RCC 7860 (cell line): ENCODE data around the gene ESYT1.

Experiments used
- DNase-seq: peaks from one replicate; pipeline ENCODE4 v3.0.0-alpha.2; 2015; ENCODE audit warnings: low spot score
- FAIRE-seq: peaks from 2 replicates; lab custom pipeline; 2012; peaks lifted over from hg19 to GRCh38; lab: Jason Lieb, UNC

ESYT1 gene

DNA sequence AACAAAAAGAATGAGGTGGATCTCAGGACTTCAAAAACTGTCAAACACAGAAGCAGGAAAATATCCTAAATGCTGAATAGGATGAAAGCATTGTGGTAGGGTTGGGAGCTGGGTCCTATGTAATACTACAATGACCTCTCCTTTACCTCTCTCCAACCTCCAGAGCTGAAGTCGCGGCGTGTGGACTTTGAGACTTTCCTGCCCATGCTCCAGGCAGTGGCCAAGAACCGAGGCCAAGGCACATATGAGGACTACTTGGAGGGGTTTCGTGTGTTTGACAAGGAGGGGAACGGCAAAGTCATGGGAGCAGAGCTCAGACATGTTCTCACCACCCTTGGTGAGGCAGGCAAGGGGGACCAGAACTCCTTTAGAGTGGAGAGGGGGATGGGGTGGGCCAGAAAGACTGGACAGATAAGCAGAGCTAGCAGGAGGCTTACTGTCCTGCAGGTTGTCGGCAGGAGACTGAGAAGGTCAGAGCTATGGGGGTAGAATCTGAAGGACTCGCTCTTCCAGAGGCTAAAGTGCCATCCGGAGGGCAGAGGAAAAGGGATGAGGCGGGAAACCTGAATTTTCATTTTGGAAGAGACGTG is 27.3 kb downstream of the ESYT1 start:
- FAIRE-seq (no peak), DNase-seq (no peak)

- peak; percentile 57 for DNase-seq
- peak; percentile 11 for FAIRE-seq
These were observed 28.6 kb downstream of the ESYT1 start for GRCh38 chr12:56156464-56157200.

- FAIRE-seq (peak; percentile 17), DNase-seq (peak; percentile 75)
These were observed 29.3 kb downstream of the ESYT1 start for GRCh38 chr12:56157201-56158028.

DNA sequence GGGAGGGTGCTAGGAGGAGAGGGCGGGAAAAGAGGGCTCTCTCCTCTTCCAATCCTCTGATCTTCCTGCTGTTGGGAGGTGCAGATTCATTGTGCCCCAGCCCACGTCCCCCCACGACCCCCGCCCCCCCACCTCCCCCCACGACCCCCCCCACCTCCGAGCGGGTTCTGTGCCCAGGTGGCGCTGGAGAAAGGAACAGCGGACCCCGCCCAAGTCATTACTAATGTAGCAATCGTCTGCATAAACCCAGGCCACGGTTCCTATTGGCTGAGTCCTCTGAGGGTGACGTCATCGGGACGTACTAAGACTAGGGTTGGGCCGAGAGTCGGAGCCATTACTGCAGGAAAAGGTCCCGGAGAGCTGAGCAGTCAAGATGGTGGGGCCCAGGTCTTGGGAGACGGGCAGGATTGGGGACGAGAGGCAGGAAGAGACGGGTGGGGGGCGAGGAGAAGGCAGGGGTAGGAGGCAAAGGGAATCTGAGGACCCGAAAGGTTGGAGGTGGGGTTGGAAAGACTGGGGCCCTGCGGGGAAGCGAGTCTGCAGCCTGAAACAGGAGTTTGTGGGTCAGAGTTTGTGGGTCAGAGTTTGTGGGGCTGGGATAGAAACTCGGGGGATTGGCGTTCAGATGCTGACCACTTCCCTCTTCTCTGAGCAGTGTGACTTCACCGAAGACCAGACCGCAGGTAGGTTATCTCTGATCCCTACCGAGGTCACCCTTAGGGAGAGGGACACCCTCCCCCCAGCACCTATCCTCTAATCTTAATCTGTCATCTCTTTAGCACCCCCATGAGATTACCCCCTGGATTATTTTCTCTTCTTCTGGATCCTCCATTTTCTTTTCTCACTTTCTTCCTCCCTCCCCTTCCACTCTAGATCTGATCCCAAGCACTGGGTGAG is 30.2 kb downstream of the ESYT1 start, which contains the start of gene MYL6:
TSS of gene MYL6 (plus strand) at position 331 of the 897 bp plus-strand sequence. CDS start at position 374, 43 bp downstream.
- DNase-seq: peak; percentile 95

DNA sequence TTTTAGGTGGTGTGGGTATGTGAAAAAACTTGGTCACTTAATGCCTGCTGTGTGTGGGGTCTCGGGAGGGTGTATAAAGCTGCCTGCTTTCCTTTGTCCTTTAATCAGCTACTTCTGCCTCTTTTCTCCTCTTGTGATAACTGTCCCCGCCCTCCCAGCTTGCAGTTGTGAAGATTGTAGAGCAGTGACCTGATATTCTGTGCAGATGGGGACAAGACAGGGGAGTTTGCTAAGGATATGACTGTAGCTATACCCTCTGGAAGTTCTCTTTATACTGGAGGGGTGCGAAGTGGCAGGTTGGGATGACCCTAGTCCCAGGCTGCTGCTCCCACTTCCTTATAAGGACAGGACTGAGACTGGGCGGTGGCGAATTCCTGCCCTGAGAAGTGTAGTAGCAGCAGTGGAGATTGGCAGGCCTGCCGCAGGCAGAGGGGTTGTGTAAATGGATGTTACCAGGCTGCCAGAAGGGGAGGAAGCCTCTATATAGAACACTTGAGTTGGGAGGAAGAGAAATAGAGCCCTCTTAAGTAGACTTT is 30.9 kb downstream of the ESYT1 start:
- FAIRE-seq: no peak
- DNase-seq: peak; percentile 49

More for the DNA sequence above, 30.2 kb downstream of the ESYT1 start, which contains the start of gene MYL6:
- FAIRE-seq: no peak

- FAIRE-seq (no peak), DNase-seq (no peak)
These were observed 31.6 kb downstream of the ESYT1 start for GRCh38 chr12:56159482-56160192.

GRCh38 chr12:56160193-56160763 is 32.2 kb downstream of the ESYT1 start:
- DNase-seq (no peak), FAIRE-seq (no peak)

DNA sequence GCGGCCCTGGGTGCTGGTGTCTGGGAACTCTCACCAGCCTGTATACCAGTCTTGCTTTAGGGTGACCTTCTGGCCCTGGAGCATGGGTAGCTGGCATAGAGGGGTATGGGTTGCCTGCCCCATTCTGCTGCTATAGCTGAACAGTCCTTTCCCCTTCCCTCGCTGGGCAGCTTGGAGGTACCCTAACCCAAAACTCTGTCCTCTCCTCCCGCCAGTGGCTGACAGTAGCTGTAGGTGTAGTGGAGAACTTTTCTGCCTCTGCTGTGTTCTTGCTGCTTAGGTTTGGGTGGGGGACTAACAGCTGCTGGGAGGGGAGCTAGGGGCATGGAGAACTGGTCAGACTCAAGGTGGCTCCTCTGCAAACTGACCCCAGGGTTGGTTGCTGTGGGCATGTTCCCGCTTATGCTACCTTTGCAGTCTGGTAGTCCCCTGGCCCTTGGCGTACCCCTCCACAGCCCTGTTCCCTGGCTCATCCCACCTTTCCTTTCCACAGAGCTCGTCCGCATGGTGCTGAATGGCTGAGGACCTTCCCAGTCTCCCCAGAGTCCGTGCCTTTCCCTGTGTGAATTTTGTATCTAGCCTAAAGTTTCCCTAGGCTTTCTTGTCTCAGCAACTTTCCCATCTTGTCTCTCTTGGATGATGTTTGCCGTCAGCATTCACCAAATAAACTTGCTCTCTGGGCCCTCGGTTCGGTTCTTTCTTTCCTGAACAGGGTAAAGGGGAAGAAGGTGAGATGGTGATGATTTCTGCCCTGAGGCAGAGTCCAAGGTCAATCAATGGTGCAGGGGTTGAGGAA is 33.0 kb downstream of the ESYT1 start:
- DNase-seq (no peak), FAIRE-seq (no peak)

DNA sequence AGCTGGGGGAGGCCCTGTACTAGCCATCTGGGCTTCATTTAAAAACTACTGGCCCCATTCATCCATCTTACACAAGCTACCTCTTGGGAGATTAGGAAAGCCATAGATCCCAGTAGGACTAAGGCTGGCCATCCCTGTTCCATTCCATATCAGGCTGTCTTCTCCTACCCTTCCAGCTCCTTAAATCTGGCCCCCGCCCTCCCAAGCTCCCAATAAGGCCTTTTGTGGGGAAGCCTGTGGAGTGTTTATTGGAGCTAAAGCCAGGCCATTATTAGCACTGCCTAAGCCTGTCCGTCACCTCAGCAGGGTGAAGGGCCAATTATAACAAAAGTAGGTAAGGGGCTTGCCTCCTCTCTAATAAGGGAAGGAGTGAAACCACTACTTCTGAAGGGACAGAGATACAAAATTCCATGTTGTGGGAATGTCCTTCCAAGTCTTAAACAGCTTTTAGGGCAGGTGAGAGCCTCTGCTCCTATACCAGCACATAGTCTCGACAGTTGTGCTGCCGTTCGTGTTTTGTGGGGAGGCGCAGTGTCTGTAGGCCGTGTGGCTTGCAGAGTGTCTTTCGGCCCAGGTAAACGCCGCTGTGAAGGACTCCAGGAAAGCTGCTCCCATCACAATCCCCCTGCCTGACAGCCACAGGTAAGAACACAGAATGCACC is 33.8 kb downstream of the ESYT1 start:
- FAIRE-seq: no peak
- DNase-seq: no peak

- FAIRE-seq (no peak), DNase-seq (no peak)
These were observed 34.6 kb downstream of the ESYT1 start for GRCh38 chr12:56162468-56163290.

GRCh38 chr12:56163533-56164344 is 35.7 kb downstream of the ESYT1 start:
- FAIRE-seq (no peak), DNase-seq (no peak)

GRCh38 chr12:56164345-56164729 is 36.3 kb downstream of the ESYT1 start:
- FAIRE-seq (no peak), DNase-seq (no peak)

- no peak for FAIRE-seq
These were observed 37.3 kb downstream of the ESYT1 start for GRCh38 chr12:56165369-56165768.

GRCh38 chr12:56169229-56169759 is 41.2 kb downstream of the ESYT1 start:
- no peak for FAIRE-seq
- DNase-seq: no peak

More at GRCh38 chr12:56165369-56165768, 37.3 kb downstream of the ESYT1 start:
- DNase-seq: no peak

DNA sequence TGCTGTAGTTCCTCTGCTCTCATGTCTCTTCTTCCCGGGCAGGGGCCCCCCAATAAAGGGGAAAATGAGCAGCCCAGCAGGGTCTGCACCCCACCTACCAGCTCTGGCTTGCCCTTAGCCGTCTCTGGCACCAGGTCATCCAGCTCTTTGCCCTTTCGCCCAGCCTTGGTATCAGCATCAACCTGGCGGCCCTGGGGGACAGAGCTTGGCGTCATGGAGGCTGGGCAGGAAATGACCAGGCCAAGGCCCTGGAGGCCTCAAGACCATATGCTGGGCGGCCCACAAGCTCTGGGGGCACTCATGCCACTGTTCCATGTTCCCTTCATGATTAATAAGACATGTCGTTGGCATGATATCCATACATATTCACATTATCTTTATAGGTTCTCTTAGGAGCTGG is 44.8 kb downstream of the ESYT1 start:
- FAIRE-seq: no peak
- DNase-seq: no peak

DNA sequence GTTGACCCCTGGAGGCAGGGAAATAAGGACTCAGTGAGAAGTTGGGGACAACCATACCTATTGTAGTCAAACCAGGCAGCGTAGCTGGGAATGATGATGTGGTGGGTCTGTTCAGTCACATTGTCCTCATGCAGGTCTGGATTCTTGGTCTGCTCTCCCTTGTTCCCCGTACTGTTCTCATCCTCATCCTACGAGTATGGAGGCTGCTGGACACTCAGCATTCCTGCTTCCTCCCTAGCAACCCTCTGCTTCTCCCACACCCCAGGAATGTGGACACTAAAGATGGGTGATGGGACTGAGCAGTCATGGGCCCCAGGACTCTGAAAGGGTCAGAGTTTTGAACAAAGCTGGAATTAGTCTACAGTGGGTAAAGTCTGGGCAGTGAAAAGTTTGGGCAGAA is 50.3 kb downstream of the ESYT1 start:
- FAIRE-seq: no peak
- DNase-seq: no peak
